NCI-H510A (cell line): ENCODE results near the gene RUNX3.

ENCODE experiments used
- DNase-seq: peaks from one replicate; lab custom pipeline; 2025; lab: John Stamatoyannopoulos, UW

Gene RUNX3

GRCh38 chr1:24928689-24929397 is 1.2 kb downstream of the RUNX3 start:
- no peak for DNase-seq

- DNase-seq = no peak
Observed at GRCh38 chr1:24927988-24928688, 1.9 kb downstream of the RUNX3 start.

GRCh38 chr1:24927473-24927872 is 2.6 kb downstream of the RUNX3 start:
- DNase-seq = no peak

GRCh38 chr1:24926563-24927249 is 3.4 kb downstream of the RUNX3 start:
- no peak for DNase-seq

GRCh38 chr1:24925963-24926362 is 4.1 kb downstream of the RUNX3 start:
- DNase-seq = no peak

GRCh38 chr1:24925082-24925779 is 4.8 kb downstream of the RUNX3 start:
- no peak for DNase-seq

GRCh38 chr1:24923485-24924113 is 6.5 kb downstream of the RUNX3 start:
- DNase-seq = no peak

- DNase-seq = no peak
Observed at GRCh38 chr1:24921938-24922662, 8.0 kb downstream of the RUNX3 start.

GRCh38 chr1:24921412-24921811 is 8.7 kb downstream of the RUNX3 start:
- no peak for DNase-seq

- no peak for DNase-seq
Observed at GRCh38 chr1:24920533-24920925, 9.5 kb downstream of the RUNX3 start.

- DNase-seq = no peak
Observed at GRCh38 chr1:24919791-24920532, 10.1 kb downstream of the RUNX3 start.

GRCh38 chr1:24918995-24919605 is 11.0 kb downstream of the RUNX3 start:
- DNase-seq = no peak

- no peak for DNase-seq
Observed at GRCh38 chr1:24918370-24918769, 11.7 kb downstream of the RUNX3 start.

GRCh38 chr1:24917327-24918074 is 12.6 kb downstream of the RUNX3 start:
- DNase-seq = no peak

GRCh38 chr1:24915816-24916602 is 14.1 kb downstream of the RUNX3 start:
- no peak for DNase-seq

- DNase-seq = no peak
Observed at GRCh38 chr1:24914226-24915069, 15.6 kb downstream of the RUNX3 start.

GRCh38 chr1:24913616-24914225 is 16.4 kb downstream of the RUNX3 start:
- no peak for DNase-seq
